B cell (primary cell): ENCODE measurements around the gene EVC. TPM values are rescaled to one million over a fixed set of nuclear protein-coding genes. Genes with fewer than 3 reads are reported as not detected.

Experiments used
- ATAC-seq: fragments of 200-7000 bp; cut with Tn5 transposase; one replicate; pipeline ENCODE4 v1.10.0; 2021; ENCODE audit warnings: low read depth, mild to moderate bottlenecking, moderate number of reproducible peaks, moderate library complexity
- CTCF ChIA-PET: fragments of 350-600 bp; sonication (Branson Sonifier 250); formaldehyde crosslinking; loops from one replicate; lab custom pipeline; 2021; ENCODE audit warnings: antibody characterized with exemption, inconsistent platforms; lab: Charles Lee
- POLR2A ChIA-PET: fragments of 350-600 bp; sonication (Branson Sonifier 250); formaldehyde crosslinking; loops from one replicate; lab custom pipeline; 2021; ENCODE audit warnings: antibody characterized with exemption; lab: Charles Lee
- DNase-seq: peaks from one replicate; pipeline ENCODE4 v3.0.0; 2013
- H2AFZ ChIP-seq: 2 replicates; pipeline ENCODE4 v1.6.1; 2012; ENCODE audit warnings: mild to moderate bottlenecking, low read depth, low read length; ENCODE audit not compliant: insufficient read depth, poor library complexity, severe bottlenecking
- H3K27ac ChIP-seq, 2 donors: 1 replicate in 1 of 2; 2 replicates in 1 of 2; pipeline ENCODE4 v1.5.1; 2012 to 2013; ENCODE audit warnings: low read length in 2 of 2, mild to moderate bottlenecking in 2 of 2, moderate library complexity in 1 of 2
- H3K27me3 ChIP-seq, 4 experiments: fragments of 200-600 bp in 1 of 4; sonication (generic) in 1 of 4; replicated peaks in 1 of 4; 1 replicate in 2 of 4; 2 replicates in 2 of 4; pipeline versions ENCODE4 v1.6.1 to v1.7.0; 2013 to 2016; ENCODE audit warnings: low read length in 3 of 4, mild to moderate bottlenecking in 2 of 4, mixed read lengths in 1 of 4, moderate library complexity in 1 of 4; ENCODE audit not compliant: insufficient read depth in 4 of 4, control insufficient read depth in 3 of 4; ENCODE audit errors: control extremely low read depth in 1 of 4
- H3K36me3 ChIP-seq, 2 experiments: replicated peaks in 1 of 2; 1 replicate in 1 of 2; 2 replicates in 1 of 2; pipeline versions ENCODE4 v1.6.1 to v1.7.1; 2013; ENCODE audit warnings: low read length in 1 of 2; ENCODE audit not compliant: insufficient read depth in 2 of 2, control insufficient read depth in 1 of 2; ENCODE audit errors: control extremely low read depth in 1 of 2, extremely low read depth in 1 of 2
- H3K4me1 ChIP-seq, 2 donors: fragments of 200-600 bp in 1 of 2; sonication (generic) in 1 of 2; 1 replicate in 1 of 2; 2 replicates in 1 of 2; pipeline versions ENCODE4 v1.5.1 to v1.6.1; 2013 to 2017; ENCODE audit warnings: low read length in 2 of 2; ENCODE audit not compliant: control insufficient read depth in 2 of 2, insufficient read depth in 2 of 2
- H3K4me2 ChIP-seq: replicated peaks from 2 replicates; pipeline ENCODE3; 2012; ENCODE audit warnings: mild to moderate bottlenecking, low read depth, low read length; ENCODE audit not compliant: poor library complexity, severe bottlenecking
- H3K4me3 ChIP-seq, 5 experiments: fragments of 200-600 bp in 1 of 5; sonication (generic) in 1 of 5; 1 replicate in 3 of 5; 2 replicates in 2 of 5; pipeline versions ENCODE4 v1.5.1 to v1.7.0; 2011 to 2016; ENCODE audit warnings: low read length in 4 of 5, mild to moderate bottlenecking in 4 of 5, low read depth in 2 of 5, control low read depth in 1 of 5, moderate library complexity in 1 of 5; ENCODE audit not compliant: insufficient read depth in 1 of 5; ENCODE audit errors: control extremely low read depth in 1 of 5, extremely low read depth in 1 of 5
- H3K79me2 ChIP-seq: fragments of 200-600 bp; sonication (generic); one replicate; pipeline ENCODE4 v1.6.0; 2016; ENCODE audit warnings: low read length; ENCODE audit not compliant: control insufficient read depth, insufficient read depth
- H3K9ac ChIP-seq: fragments of 200-600 bp; sonication (generic); 2 replicates; pipeline ENCODE4 v1.6.1; 2017; ENCODE audit warnings: mild to moderate bottlenecking, low read length, moderate library complexity
- H3K9me3 ChIP-seq, 3 donors: one replicate each; pipeline versions ENCODE4 v1.6.1 to v1.7.1; 2013; ENCODE audit warnings: low read length in 2 of 3; ENCODE audit not compliant: control insufficient read depth in 2 of 3, insufficient read depth in 1 of 3; ENCODE audit errors: control extremely low read depth in 1 of 3
- H4K20me1 ChIP-seq: 2 replicates; pipeline ENCODE4 v1.6.0; 2012; ENCODE audit warnings: mild to moderate bottlenecking, low read length; ENCODE audit not compliant: insufficient read depth, control insufficient read depth, poor library complexity, severe bottlenecking
- H3K27ac Mint-ChIP-seq: one replicate; pipeline ENCODE4 v1.8.0; 2021; ENCODE audit warnings: mixed read lengths
- H3K27me3 Mint-ChIP-seq: one replicate; pipeline ENCODE4 v1.8.0; 2021; ENCODE audit warnings: mixed read lengths
- H3K4me1 Mint-ChIP-seq: one replicate; pipeline ENCODE4 v1.8.0; 2021; ENCODE audit warnings: mixed read lengths
- H3K4me3 Mint-ChIP-seq: one replicate; pipeline ENCODE4 v1.8.0; 2021; ENCODE audit warnings: mixed read lengths
- H3K9me3 Mint-ChIP-seq: one replicate; pipeline ENCODE4 v1.8.0; 2022; ENCODE audit warnings: mixed read lengths; ENCODE audit not compliant: insufficient read depth
- CTCF ChIP-seq: fragments of 200-600 bp; IDR thresholded peaks from one replicate; pipeline ENCODE4 v1.8.0; 2022; ENCODE audit warnings: antibody characterized with exemption, mild to moderate bottlenecking
- EZH2 ChIP-seq: IDR thresholded peaks from 2 replicates; pipeline ENCODE4 v1.6.1; 2012; ENCODE audit warnings: borderline replicate concordance, low read depth, mild to moderate bottlenecking, moderate library complexity, low read length; ENCODE audit not compliant: insufficient read depth, poor library complexity, severe bottlenecking
- WGBS: methylation state at CpG from one replicate; pipeline ENCODE4 v1.1.5; 2013; ENCODE audit warnings: missing lambda C conversion rate; ENCODE audit not compliant: insufficient coverage; 5-methylcytosine and 5-hydroxymethylcytosine counted together
- intact Hi-C: fragments of 100-400 bp; cut with micrococcal nuclease; formaldehyde crosslinking; loops from one replicate; pipeline ENCODE4 v1.10.0; 2022
- polyA plus RNA-seq: library from polyadenylated mRNA; depleted of rRNA; stranded (reverse); fragments of >200 nt; gene quantifications from 2 replicates; pipeline ENCODE4 v1.2.3, GENCODE V29; 2012
- total RNA-seq, 2 donors: library from RNA; stranded (reverse); fragments of 120-200 nt in 1 of 2; gene quantifications; 1 replicate in 1 of 2; 2 replicates in 1 of 2; pipeline versions ENCODE4 v1.2.3 to v1.2.4, GENCODE V29; 2013 to 2022

Gene EVC
- total and polyA plus RNA-seq, 2 donors (not counting 1 experiment from before 2014, with no cell fraction given): 1.5 TPM; not detected in 1

- DNase-seq (no peak), ATAC-seq (no peak)
- H3K4me3 Mint-ChIP-seq: no peak overlapping the region
- Histone ChIP-seq H3K4me2 (no peak overlapping the region), H3K9ac (no peak overlapping the region), H3K4me1 (no peaks in the 10 kb centered on the region), H3K4me3 (no peak overlapping the region), H3K27ac (no peak overlapping the region), H3K79me2 (no peaks in the 10 kb centered on the region), H4K20me1 (no peaks in the 10 kb centered on the region), H3K27me3 (no peaks in the 10 kb centered on the region), H3K36me3 (no peaks in the 10 kb centered on the region), H2AFZ (no peak overlapping the region), H3K9me3 (peaks cover 0 to 4% (median 0%) of the 10 kb centered on the region in 3 donors)
- CTCF ChIA-PET: interaction anchor here (0.8 kb wide), 1 partner anchor 1147 kb away, joined by 3 read pairs; no protein-coding TSS in a partner anchor
- POLR2A ChIA-PET: no interaction called here
- no peaks in the 10 kb centered on the region for H3K27me3 Mint-ChIP-seq
- H3K4me1 Mint-ChIP-seq: no peaks in the 10 kb centered on the region
- intact Hi-C loops: no loop called here
- H3K27ac Mint-ChIP-seq: no peak overlapping the region
- WGBS: 88% methylated on average over 5 of the region's 5 CpGs
- no peaks in the 10 kb centered on the region for H3K9me3 Mint-ChIP-seq
- TF ChIP-seq EZH2: no peak
Measured at GRCh38 chr4:5746250-5746649, 35.2 kb downstream of the EVC start.

- no peak overlapping the region for H3K9ac ChIP-seq
- DNase-seq: no peak
- no peak for ATAC-seq
Measured at GRCh38 chr4:5746829-5747737, 36.1 kb downstream of the EVC start.

More at GRCh38 chr4:5746829-5747737, 36.1 kb downstream of the EVC start:
- H3K4me1 Mint-ChIP-seq: no peaks in the 10 kb centered on the region
- no peaks in the 10 kb centered on the region for H3K36me3 ChIP-seq
- no peaks in the 10 kb centered on the region for H3K27me3 ChIP-seq
- H3K9me3 Mint-ChIP-seq: no peaks in the 10 kb centered on the region
- no peak overlapping the region for H3K27ac Mint-ChIP-seq
- no peaks in the 10 kb centered on the region for H3K4me1 ChIP-seq
- H3K4me3 ChIP-seq: no peak overlapping the region
- no peaks in the 10 kb centered on the region for H3K27me3 Mint-ChIP-seq
- no peak overlapping the region for H3K4me2 ChIP-seq
- H4K20me1 ChIP-seq: no peaks in the 10 kb centered on the region
- no peak overlapping the region for H2AFZ ChIP-seq
- H3K9me3 ChIP-seq: peaks cover 0 to 7% (median 0%) of the 10 kb centered on the region in 3 donors
- H3K79me2 ChIP-seq: no peaks in the 10 kb centered on the region
- TF ChIP-seq EZH2 (no peak), CTCF (no peak)
- no peak overlapping the region for H3K4me3 Mint-ChIP-seq
- ChIA-PET POLR2A (no interaction called here), CTCF (no interaction called here)
- WGBS: 85% methylated on average over 8 of the region's 12 CpGs
- intact Hi-C loops: no loop called here
- H3K27ac ChIP-seq: no peak overlapping the region
